Measurements from ENCODE around the gene MAN1C1.
"Not testable (repeated sequence)": the region's sequence is repeated elsewhere in the genome, so short reads cannot be mapped to it uniquely, and the experiment has no call there.

DNA sequence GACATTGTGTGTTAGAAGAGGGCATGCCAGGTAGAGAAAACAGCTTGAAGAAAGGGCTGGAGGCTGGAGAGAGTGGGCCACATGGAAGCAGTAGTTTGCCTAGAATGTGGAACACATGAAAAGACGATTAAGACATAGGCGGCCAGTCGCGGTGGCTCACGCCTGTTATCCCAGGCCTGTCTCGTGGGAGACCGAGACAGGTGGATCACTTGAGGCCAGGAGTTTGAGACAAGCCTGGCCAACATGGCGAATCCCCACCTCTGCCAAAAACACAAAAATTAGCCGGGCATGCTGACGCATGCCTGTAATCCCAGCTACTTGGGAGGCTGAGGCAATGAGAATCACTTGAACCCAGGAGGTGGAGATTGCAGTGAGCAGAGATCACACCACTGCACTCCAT lies 118.4 kb downstream of the MAN1C1 start:
- TF ChIP-seq, protein P1, sequence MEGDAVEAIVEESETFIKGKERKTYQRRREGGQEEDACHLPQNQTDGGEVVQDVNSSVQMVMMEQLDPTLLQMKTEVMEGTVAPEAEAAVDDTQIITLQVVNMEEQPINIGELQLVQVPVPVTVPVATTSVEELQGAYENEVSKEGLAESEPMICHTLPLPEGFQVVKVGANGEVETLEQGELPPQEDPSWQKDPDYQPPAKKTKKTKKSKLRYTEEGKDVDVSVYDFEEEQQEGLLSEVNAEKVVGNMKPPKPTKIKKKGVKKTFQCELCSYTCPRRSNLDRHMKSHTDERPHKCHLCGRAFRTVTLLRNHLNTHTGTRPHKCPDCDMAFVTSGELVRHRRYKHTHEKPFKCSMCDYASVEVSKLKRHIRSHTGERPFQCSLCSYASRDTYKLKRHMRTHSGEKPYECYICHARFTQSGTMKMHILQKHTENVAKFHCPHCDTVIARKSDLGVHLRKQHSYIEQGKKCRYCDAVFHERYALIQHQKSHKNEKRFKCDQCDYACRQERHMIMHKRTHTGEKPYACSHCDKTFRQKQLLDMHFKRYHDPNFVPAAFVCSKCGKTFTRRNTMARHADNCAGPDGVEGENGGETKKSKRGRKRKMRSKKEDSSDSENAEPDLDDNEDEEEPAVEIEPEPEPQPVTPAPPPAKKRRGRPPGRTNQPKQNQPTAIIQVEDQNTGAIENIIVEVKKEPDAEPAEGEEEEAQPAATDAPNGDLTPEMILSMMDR (IDR thresholded peaks at IDR 0.05): not testable (repeated sequence)
- not testable (repeated sequence) for TF ChIP-seq POLR2A (IDR thresholded peaks at IDR 0.05)
